Esophagus squamous epithelium (tissue), 4 donors: ENCODE measurements around the gene UGT1A4.

Experiments used
- CTCF ChIP-seq, 6 experiments: fragments of 450-650 bp in 4 of 6; fragments of 200-600 bp in 2 of 6; sonication (generic) in 2 of 6; IDR thresholded peaks; one replicate each; pipeline ENCODE4 v1.5.1; 2016 to 2019; ENCODE audit warnings: antibody characterized with exemption in 6 of 6, mild to moderate bottlenecking in 4 of 6, moderate library complexity in 4 of 6
- POLR2A ChIP-seq, 4 donors: fragments of 450-650 bp; IDR thresholded peaks; one replicate each; pipeline ENCODE4 v1.6.1; 2017; ENCODE audit warnings: antibody characterized with exemption in 4 of 4, mild to moderate bottlenecking in 4 of 4, moderate library complexity in 3 of 4

GRCh38 chr2:233708942-233709341, 9.6 kb upstream of the UGT1A4 start:
- TF ChIP-seq POLR2A (IDR thresholded peaks at IDR 0.05) (no peak), CTCF (IDR thresholded peaks at IDR 0.05) (no peak)
